GM12865 (cell line): ENCODE data around the gene TENM3.
"Not testable (repeated sequence)": the region's sequence is repeated elsewhere in the genome, so short reads cannot be mapped to it uniquely, and the experiment has no call there.

Experiments
- DNase-seq: peaks from one replicate; pipeline ENCODE4 v3.0.0; 2010; ENCODE audit warnings: low read depth
- H3K4me3 ChIP-seq: 2 replicates; pipeline ENCODE4 v1.5.1; 2011; ENCODE audit warnings: mild to moderate bottlenecking, low read depth, low read length, control low read depth
- TF ChIP-seq, protein P1 (sequence below): IDR thresholded peaks from 2 replicates; pipeline ENCODE4 v1.5.1; 2011; ENCODE audit warnings: low read length, control low read depth, low read depth, inconsistent platforms; ENCODE audit not compliant: insufficient read depth; ENCODE audit errors: missing control alignments

The TENM3 gene

GRCh38 chr4:182382941-182383340 is 139.7 kb downstream of the TENM3 start:
- H3K4me3 ChIP-seq, result no peak overlapping the region
- DNase-seq, result no peak
- TF ChIP-seq, protein P1, sequence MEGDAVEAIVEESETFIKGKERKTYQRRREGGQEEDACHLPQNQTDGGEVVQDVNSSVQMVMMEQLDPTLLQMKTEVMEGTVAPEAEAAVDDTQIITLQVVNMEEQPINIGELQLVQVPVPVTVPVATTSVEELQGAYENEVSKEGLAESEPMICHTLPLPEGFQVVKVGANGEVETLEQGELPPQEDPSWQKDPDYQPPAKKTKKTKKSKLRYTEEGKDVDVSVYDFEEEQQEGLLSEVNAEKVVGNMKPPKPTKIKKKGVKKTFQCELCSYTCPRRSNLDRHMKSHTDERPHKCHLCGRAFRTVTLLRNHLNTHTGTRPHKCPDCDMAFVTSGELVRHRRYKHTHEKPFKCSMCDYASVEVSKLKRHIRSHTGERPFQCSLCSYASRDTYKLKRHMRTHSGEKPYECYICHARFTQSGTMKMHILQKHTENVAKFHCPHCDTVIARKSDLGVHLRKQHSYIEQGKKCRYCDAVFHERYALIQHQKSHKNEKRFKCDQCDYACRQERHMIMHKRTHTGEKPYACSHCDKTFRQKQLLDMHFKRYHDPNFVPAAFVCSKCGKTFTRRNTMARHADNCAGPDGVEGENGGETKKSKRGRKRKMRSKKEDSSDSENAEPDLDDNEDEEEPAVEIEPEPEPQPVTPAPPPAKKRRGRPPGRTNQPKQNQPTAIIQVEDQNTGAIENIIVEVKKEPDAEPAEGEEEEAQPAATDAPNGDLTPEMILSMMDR, result no peak

GRCh38 chr4:182384631-182385091 is 141.5 kb downstream of the TENM3 start:
- TF ChIP-seq, protein P1, result no peak
- DNase-seq, result peak; percentile 3
- H3K4me3 ChIP-seq, result no peak overlapping the region

- TF ChIP-seq, protein P1, result no peak
- DNase-seq, result peak; percentile 6
These were observed 142.7 kb downstream of the TENM3 start for GRCh38 chr4:182385897-182386296.

DNA sequence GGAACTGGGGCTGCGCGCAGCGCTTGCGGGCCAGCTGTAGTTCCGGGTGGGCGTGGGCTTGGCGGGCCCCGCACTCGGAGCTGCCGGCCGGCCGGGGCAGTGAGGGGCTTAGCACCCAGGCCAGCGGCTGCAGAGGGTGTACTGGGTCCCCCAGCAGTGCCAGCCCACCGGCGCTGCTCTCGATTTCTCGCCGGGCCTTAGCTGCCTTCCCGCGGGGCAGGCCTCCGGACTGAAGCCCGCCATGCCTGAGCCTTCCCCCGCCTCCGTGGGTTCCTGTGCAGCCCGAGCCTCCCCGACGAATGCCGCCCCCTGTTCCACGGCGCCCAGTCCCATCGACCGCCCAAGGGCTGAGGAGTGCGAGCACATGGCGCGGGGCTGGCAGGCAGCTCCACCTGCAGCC is 143.4 kb downstream of the TENM3 start:
- H3K4me3 ChIP-seq, result not testable (repeated sequence)

More at GRCh38 chr4:182385897-182386296, 142.7 kb downstream of the TENM3 start:
- H3K4me3 ChIP-seq, result no peak overlapping the region

GRCh38 chr4:182391111-182391684 is 148.0 kb downstream of the TENM3 start:
- TF ChIP-seq, protein P1, result no peak
- H3K4me3 ChIP-seq, result no peak overlapping the region
- DNase-seq, result no peak

More for the DNA sequence above, 143.4 kb downstream of the TENM3 start:
- DNase-seq, result not testable (repeated sequence)

GRCh38 chr4:182394181-182394580 is 151.0 kb downstream of the TENM3 start:
- H3K4me3 ChIP-seq, result no peak overlapping the region
- no peak for DNase-seq
- TF ChIP-seq, protein P1, result no peak

DNA sequence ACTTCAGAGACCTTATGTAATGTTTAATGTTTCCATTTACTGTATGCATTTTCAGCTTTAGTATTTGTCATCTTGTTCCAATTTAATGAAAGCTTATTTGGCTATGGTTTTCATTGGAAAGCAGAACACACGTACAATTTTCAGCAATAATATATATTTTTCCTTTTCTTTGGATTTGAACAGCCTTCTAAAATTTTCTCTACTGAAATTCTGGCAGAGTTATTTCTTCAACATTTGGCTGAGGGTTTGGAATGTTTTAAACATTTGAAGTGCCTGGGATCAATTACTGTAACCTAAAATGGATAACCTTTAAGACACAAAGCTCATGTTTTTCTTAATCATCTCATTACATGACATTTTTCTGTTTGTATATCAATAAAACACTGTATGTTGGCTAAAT is 156.9 kb downstream of the TENM3 start:
- DNase-seq, result no peak
- TF ChIP-seq, protein P1, result no peak
- H3K4me3 ChIP-seq, result no peak overlapping the region
